Measurements from ENCODE around the gene TRMT61A. TPM values are rescaled to one million over a fixed set of nuclear protein-coding genes. Genes with fewer than 3 reads are reported as not detected.

Gene TRMT61A
- total and polyA plus RNA-seq, 9 of the 15 experiments (the other 6 are each of a cell fraction or from before 2014, with no cell fraction given): 0.10 to 24.8 (median 5.1) TPM

- TF ChIP-seq, protein P1, sequence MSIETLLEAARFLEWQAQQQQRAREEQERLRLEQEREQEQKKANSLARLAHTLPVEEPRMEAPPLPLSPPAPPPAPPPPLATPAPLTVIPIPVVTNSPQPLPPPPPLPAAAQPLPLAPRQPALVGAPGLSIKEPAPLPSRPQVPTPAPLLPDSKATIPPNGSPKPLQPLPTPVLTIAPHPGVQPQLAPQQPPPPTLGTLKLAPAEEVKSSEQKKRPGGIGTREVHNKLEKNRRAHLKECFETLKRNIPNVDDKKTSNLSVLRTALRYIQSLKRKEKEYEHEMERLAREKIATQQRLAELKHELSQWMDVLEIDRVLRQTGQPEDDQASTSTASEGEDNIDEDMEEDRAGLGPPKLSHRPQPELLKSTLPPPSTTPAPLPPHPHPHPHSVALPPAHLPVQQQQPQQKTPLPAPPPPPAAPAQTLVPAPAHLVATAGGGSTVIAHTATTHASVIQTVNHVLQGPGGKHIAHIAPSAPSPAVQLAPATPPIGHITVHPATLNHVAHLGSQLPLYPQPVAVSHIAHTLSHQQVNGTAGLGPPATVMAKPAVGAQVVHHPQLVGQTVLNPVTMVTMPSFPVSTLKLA (conservative IDR thresholded peaks at IDR 0.05): peak; percentile 57 to 85
- TF ChIP-seq, protein P2, sequence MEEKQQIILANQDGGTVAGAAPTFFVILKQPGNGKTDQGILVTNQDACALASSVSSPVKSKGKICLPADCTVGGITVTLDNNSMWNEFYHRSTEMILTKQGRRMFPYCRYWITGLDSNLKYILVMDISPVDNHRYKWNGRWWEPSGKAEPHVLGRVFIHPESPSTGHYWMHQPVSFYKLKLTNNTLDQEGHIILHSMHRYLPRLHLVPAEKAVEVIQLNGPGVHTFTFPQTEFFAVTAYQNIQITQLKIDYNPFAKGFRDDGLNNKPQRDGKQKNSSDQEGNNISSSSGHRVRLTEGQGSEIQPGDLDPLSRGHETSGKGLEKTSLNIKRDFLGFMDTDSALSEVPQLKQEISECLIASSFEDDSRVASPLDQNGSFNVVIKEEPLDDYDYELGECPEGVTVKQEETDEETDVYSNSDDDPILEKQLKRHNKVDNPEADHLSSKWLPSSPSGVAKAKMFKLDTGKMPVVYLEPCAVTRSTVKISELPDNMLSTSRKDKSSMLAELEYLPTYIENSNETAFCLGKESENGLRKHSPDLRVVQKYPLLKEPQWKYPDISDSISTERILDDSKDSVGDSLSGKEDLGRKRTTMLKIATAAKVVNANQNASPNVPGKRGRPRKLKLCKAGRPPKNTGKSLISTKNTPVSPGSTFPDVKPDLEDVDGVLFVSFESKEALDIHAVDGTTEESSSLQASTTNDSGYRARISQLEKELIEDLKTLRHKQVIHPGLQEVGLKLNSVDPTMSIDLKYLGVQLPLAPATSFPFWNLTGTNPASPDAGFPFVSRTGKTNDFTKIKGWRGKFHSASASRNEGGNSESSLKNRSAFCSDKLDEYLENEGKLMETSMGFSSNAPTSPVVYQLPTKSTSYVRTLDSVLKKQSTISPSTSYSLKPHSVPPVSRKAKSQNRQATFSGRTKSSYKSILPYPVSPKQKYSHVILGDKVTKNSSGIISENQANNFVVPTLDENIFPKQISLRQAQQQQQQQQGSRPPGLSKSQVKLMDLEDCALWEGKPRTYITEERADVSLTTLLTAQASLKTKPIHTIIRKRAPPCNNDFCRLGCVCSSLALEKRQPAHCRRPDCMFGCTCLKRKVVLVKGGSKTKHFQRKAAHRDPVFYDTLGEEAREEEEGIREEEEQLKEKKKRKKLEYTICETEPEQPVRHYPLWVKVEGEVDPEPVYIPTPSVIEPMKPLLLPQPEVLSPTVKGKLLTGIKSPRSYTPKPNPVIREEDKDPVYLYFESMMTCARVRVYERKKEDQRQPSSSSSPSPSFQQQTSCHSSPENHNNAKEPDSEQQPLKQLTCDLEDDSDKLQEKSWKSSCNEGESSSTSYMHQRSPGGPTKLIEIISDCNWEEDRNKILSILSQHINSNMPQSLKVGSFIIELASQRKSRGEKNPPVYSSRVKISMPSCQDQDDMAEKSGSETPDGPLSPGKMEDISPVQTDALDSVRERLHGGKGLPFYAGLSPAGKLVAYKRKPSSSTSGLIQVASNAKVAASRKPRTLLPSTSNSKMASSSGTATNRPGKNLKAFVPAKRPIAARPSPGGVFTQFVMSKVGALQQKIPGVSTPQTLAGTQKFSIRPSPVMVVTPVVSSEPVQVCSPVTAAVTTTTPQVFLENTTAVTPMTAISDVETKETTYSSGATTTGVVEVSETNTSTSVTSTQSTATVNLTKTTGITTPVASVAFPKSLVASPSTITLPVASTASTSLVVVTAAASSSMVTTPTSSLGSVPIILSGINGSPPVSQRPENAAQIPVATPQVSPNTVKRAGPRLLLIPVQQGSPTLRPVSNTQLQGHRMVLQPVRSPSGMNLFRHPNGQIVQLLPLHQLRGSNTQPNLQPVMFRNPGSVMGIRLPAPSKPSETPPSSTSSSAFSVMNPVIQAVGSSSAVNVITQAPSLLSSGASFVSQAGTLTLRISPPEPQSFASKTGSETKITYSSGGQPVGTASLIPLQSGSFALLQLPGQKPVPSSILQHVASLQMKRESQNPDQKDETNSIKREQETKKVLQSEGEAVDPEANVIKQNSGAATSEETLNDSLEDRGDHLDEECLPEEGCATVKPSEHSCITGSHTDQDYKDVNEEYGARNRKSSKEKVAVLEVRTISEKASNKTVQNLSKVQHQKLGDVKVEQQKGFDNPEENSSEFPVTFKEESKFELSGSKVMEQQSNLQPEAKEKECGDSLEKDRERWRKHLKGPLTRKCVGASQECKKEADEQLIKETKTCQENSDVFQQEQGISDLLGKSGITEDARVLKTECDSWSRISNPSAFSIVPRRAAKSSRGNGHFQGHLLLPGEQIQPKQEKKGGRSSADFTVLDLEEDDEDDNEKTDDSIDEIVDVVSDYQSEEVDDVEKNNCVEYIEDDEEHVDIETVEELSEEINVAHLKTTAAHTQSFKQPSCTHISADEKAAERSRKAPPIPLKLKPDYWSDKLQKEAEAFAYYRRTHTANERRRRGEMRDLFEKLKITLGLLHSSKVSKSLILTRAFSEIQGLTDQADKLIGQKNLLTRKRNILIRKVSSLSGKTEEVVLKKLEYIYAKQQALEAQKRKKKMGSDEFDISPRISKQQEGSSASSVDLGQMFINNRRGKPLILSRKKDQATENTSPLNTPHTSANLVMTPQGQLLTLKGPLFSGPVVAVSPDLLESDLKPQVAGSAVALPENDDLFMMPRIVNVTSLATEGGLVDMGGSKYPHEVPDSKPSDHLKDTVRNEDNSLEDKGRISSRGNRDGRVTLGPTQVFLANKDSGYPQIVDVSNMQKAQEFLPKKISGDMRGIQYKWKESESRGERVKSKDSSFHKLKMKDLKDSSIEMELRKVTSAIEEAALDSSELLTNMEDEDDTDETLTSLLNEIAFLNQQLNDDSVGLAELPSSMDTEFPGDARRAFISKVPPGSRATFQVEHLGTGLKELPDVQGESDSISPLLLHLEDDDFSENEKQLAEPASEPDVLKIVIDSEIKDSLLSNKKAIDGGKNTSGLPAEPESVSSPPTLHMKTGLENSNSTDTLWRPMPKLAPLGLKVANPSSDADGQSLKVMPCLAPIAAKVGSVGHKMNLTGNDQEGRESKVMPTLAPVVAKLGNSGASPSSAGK (IDR thresholded peaks at IDR 0.05): peak; percentile 54
- TF ChIP-seq NR2C2 (CRISPR knock-in tag; IDR thresholded peaks at IDR 0.05) (no peak), NR2C2 (tag; IDR thresholded peaks at IDR 0.05) (peak; percentile 53), ZBTB9 (CRISPR knock-in tag; IDR thresholded peaks at IDR 0.05) (no peak), ZNF444 (CRISPR knock-in tag; IDR thresholded peaks at IDR 0.05) (no peak)
Measured at GRCh38 chr14:103528587-103529382, at the start of gene TRMT61A (continued).

All from K562 (cell line).